GM21717 (cell line): ENCODE measurements around the gene ELAVL1.

Experiments used
- ATAC-seq: cut with Tn5 transposase; IDR thresholded peaks from one replicate; pipeline ENCODE4 v1.9.1; 2021; ENCODE audit warnings: mild to moderate bottlenecking, moderate library complexity; ENCODE audit not compliant: unreplicated experiment

Gene ELAVL1

GRCh38 chr19:7986321-7987113 is 18.9 kb downstream of the ELAVL1 start:
- ATAC-seq, result no peak

- no peak for ATAC-seq
These were observed 19.9 kb downstream of the ELAVL1 start for GRCh38 chr19:7985481-7985911.

- ATAC-seq, result no peak
These were observed 21.2 kb downstream of the ELAVL1 start for GRCh38 chr19:7983995-7984837.

- ATAC-seq, result no peak
These were observed 22.0 kb downstream of the ELAVL1 start for GRCh38 chr19:7983286-7983950.

- ATAC-seq, result no peak
These were observed 22.8 kb downstream of the ELAVL1 start for GRCh38 chr19:7982651-7983099.

GRCh38 chr19:7982103-7982502 is 23.3 kb downstream of the ELAVL1 start:
- no peak for ATAC-seq

- no peak for ATAC-seq
These were observed 23.8 kb downstream of the ELAVL1 start for GRCh38 chr19:7981661-7982060.

- no peak for ATAC-seq
These were observed 24.2 kb downstream of the ELAVL1 start for GRCh38 chr19:7981199-7981598.

- ATAC-seq, result no peak
These were observed 24.8 kb downstream of the ELAVL1 start for GRCh38 chr19:7980635-7981121.

GRCh38 chr19:7980168-7980567 is 25.3 kb downstream of the ELAVL1 start:
- ATAC-seq, result no peak

GRCh38 chr19:7979559-7979958 is 25.9 kb downstream of the ELAVL1 start:
- ATAC-seq, result no peak

GRCh38 chr19:7979011-7979410 is 26.4 kb downstream of the ELAVL1 start:
- no peak for ATAC-seq

GRCh38 chr19:7978179-7978825 is 27.1 kb downstream of the ELAVL1 start:
- no peak for ATAC-seq

GRCh38 chr19:7977723-7978040 is 27.8 kb downstream of the ELAVL1 start:
- ATAC-seq, result no peak

- no peak for ATAC-seq
These were observed 28.3 kb downstream of the ELAVL1 start for GRCh38 chr19:7977021-7977722.

- no peak for ATAC-seq
These were observed 29.0 kb downstream of the ELAVL1 start for GRCh38 chr19:7976461-7976860.

- no peak for ATAC-seq
These were observed 30.4 kb downstream of the ELAVL1 start for GRCh38 chr19:7975037-7975436.

- ATAC-seq, result no peak
These were observed 31.6 kb downstream of the ELAVL1 start for GRCh38 chr19:7973883-7974282.

- ATAC-seq, result no peak
These were observed 33.6 kb downstream of the ELAVL1 start for GRCh38 chr19:7971553-7972520.
